ENCODE results near the gene CYTH1.
A peak's percentile ranks its signal among the peaks of the same experiment; 100 is the strongest.

The CYTH1 gene

DNA sequence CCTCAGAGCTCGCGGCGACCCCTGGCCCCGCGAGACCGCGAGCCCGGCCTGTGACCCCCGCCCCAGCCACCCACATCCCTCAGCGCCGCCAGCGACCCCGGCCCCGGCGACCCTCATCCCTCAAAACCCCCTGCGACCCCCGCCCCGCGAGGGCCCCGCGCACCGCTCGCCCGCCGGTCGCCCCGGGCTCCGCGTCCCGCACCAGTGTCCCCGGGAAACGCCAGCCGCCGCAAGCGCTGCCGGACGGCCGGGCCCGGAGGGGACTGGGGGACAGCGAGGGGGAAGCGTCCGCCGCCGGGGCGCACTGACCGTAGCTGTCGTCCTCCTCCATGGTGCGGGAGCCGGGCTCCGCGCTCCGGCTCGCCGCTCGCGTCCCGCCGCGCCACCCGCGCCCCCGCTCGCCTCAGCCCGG lies at the start of gene CYTH1:
CYTH1 (minus strand) TSS at position 381 of the 412 bp plus-strand sequence; CDS start at position 331, 50 bp downstream.
- peak in 1 of 14 donors; percentile 62 for DNase-seq

- no peak for DNase-seq
These were observed 47.4 kb upstream of the CYTH1 start for GRCh38 chr17:78829477-78829876.

- DNase-seq: no peak
These were observed 46.6 kb upstream of the CYTH1 start for GRCh38 chr17:78828470-78829185.

- DNase-seq: peak in 5 of 14 donors; percentile 11 to 46 (median 42)
These were observed 44.9 kb upstream of the CYTH1 start for GRCh38 chr17:78826836-78827509.

- no peak for DNase-seq
These were observed 44.3 kb upstream of the CYTH1 start for GRCh38 chr17:78826421-78826820.

- DNase-seq: no peak
These were observed 43.6 kb upstream of the CYTH1 start for GRCh38 chr17:78825696-78826095.

DNA sequence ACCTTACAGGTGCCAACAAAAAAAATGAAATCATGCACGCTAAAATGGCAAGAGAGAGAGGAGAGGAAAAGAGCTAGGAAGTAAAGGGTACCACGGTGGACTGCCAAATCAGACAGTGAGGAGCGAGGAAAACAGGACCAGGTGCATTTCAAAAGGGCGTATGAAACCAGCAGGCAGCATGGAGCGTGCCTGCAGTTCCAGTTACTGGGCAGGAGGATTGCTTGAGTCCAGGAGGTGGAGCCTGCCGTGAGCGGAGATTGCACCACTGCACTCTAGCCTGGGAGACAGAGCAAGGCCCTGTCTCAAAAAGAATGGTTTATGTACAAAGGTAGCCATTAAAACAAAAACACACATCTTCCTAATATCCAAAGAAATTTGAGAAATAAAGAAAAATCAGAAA lies 42.2 kb upstream of the CYTH1 start:
- no peak for DNase-seq

DNA sequence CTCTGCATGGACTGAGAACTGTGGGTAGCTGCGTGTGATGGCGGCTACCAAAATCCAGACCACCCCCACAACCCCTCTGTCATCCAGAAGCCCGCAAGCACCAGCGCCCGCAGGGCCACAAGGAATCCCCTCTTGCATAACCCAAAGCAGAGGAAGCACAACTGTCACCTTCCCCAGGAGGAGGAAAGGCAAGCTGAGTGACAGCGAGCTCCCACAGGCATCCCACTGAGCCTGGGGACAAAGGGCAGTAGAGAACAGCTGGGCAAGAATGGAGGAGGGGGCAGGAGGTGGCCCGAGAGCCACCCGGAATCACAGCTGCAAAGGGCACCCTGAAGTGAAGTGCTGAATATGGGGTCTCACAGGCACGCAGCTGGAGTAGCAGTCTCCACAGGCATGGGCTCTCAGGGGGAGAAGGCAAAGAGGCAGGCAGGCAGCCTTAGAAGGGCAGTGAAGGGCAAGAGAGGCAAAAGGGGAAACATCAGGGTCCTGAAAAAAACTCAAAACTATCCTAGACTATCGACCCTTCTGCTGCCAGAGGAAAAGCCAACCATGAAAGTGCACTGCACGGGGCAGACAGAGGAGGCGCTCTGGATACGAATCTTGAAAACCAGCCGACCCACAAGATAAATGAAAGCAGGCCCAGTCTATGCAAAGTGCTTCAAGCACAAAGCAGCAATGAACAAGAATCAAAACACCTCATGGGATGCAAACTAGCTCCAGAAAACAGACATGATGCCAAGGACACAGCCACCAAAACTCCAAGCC lies 41.4 kb upstream of the CYTH1 start:
- DNase-seq: no peak

DNA sequence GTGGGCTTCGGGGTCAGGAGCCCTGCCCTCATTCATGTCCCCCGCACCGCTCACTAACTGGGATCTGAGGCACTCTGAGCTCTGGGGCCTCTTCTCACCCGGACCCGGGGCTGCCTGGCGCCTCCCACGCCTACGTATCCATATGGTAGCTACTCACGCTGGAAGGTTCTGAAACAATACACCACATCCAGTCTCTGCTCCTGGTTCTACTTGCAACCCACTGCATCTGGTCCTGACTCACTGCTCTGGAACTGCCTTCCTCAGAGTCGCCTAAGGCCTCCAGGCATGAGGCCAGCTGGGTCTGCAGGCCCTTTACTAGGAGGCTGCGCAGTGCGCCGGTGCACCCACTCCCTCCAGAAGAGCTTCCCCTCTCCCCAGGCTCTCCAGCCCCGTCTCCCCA lies 40.5 kb upstream of the CYTH1 start:
- DNase-seq: peak in 2 of 14 donors; percentile 15 to 58

DNA sequence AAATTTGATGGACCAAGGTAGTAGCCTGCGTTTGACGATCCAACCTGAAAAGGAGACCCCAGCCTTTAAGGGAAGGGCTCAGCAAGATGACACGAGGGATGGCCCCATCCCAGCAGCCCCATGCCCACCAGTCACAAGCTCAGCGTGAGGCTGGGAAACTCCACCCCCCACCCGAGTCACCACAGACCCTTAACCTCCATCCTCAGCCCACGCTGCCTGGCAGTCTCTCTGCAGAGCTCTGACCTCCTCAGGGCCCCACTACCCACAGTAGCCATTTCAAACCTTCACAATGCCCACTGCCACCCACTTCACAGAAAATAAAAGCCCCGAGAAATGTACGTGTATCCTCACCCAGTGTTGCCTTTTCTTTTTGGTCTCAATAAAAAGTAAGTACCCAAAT lies 39.9 kb upstream of the CYTH1 start:
- DNase-seq: no peak

DNA sequence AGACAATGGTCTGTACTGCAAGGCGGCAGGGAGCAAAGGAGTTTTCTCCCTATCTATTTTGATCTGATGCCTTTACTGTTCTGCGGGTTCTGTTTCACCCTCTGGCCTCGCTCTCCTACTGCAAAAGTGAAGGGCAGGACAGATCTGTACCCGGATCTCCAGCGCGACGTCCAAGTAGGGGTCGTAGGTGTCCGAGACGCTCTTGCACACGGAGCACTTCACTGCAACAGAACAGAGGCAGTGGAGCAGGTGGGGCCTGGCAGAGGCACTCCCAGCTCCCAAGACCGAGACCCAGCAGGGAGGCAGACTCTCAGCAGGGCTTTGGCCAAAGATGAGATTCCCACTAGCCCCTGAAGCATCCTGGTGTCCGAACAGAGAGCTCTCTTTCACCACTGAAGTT lies 38.8 kb upstream of the CYTH1 start:
- no peak for DNase-seq

GRCh38 chr17:78819806-78820792 lies 38.0 kb upstream of the CYTH1 start:
- DNase-seq: no peak

DNA sequence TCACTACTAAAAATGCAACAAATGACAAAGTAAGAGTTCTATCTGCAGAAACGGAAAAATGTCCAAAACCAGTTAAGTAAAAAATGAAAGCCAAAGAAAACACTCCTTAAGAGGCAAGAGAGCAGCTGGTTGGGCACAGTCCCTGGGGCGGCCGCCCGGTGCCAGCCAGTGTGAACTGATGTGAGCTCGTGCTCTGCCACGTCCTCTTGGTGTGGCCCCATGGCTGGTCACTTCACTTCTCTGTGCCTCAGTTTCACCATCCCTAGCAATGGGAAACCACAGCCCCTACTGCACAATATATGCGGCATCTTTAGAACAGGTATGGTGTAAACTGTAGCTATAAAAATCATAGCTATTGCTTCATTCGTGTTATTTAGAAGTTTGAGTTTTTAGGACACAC lies 37.3 kb upstream of the CYTH1 start:
- no peak for DNase-seq

DNA sequence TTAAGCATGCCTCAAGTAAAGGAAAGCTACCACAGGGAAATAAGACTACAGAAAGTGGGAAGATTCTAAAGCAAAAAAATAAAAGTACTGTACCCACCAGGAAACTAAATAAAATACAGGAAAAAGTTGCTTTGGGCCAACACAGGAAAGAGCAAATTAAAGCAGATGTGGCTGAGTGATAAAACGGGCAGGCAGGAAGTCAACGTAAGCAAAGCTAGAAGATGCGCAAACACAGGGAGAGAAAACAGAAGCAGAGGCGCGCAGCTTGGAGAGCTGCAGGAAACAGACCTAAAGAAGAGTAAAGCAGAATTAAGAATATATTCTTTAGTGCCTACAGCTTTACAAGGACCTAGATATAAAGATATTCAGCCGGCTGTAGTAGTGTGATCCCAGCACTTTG lies 36.9 kb upstream of the CYTH1 start:
- no peak for DNase-seq

GRCh38 chr17:78818152-78818846 lies 36.2 kb upstream of the CYTH1 start:
- DNase-seq: no peak

DNA sequence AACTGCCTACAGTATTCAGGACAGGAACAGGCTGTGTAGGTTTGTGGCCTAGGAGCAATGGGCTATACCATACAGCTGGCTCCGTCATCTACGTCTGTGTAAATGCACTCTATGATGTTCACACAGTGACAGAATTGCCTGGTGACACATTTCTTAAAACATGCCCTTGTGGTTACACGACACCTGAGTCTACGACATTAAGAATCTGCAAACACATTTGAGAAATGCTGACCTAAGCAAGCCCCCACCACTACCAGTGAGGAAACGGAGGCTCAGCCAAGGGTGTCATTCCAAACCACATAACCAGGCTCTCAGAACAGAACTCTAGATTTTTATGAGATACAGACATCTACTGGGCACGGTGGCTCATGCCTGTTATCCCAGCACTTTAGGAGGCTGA lies 35.0 kb upstream of the CYTH1 start:
- no peak for DNase-seq

GRCh38 chr17:78815696-78816095 lies 33.6 kb upstream of the CYTH1 start:
- DNase-seq: no peak

DNA sequence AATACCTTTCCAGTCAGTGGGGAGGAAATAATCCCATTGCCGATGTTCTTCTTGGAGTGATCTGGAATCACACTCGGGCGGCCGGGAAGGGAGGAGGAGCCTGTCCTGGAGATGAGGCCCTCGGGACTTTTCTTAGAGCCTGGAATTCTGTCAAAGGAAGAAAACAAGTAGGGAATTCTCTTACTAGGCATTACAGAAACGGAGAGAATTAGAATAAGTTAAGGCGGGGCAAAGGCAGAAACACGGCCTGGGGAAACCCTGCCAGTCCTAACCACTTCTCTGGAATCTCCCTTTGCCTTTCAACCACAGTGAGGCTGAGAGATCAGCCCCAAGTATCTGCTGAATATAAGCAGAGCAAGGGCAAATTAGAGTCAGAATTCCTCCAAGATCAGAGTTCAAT lies 30.8 kb upstream of the CYTH1 start:
- DNase-seq: no peak

- DNase-seq: no peak
These were observed 26.1 kb upstream of the CYTH1 start for GRCh38 chr17:78808163-78808562.

DNA sequence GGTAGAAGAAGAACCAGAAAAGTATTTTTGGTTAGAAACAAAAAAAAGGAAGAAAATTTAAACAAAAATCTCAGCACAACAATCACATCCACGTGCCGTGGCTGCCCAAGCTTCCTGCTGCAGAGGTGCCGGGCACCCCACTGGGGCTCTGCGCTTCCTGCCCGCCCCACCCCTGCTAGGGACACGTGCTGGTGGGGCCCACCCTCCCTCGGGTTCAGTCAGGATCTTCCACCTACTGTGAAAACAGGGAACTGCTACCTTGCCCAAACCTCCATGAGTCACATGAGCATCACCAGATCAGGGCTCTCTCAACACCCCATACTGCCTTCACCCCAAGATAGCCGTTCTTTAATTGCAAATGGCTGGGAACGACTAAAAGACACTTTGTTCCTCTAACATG lies 24.4 kb upstream of the CYTH1 start:
- no peak for DNase-seq

- no peak for DNase-seq
These were observed 23.2 kb upstream of the CYTH1 start for GRCh38 chr17:78805301-78805700.

- DNase-seq: no peak
These were observed 22.7 kb upstream of the CYTH1 start for GRCh38 chr17:78804777-78805176.

Measured in C1 segment of cervical spinal cord (tissue), 14 donors.